ENCODE data around the gene MYH14. TPM values are rescaled to one million over a fixed set of nuclear protein-coding genes. Genes with fewer than 3 reads are reported as not detected.
A peak's percentile ranks its signal among the peaks of the same experiment; 100 is the strongest.

The MYH14 gene
- total and polyA plus RNA-seq, 2 of the 13 experiments (the other 11 are each of a cell fraction or from before 2014, with no cell fraction given) = 5.5 to 5.8 TPM

DNA sequence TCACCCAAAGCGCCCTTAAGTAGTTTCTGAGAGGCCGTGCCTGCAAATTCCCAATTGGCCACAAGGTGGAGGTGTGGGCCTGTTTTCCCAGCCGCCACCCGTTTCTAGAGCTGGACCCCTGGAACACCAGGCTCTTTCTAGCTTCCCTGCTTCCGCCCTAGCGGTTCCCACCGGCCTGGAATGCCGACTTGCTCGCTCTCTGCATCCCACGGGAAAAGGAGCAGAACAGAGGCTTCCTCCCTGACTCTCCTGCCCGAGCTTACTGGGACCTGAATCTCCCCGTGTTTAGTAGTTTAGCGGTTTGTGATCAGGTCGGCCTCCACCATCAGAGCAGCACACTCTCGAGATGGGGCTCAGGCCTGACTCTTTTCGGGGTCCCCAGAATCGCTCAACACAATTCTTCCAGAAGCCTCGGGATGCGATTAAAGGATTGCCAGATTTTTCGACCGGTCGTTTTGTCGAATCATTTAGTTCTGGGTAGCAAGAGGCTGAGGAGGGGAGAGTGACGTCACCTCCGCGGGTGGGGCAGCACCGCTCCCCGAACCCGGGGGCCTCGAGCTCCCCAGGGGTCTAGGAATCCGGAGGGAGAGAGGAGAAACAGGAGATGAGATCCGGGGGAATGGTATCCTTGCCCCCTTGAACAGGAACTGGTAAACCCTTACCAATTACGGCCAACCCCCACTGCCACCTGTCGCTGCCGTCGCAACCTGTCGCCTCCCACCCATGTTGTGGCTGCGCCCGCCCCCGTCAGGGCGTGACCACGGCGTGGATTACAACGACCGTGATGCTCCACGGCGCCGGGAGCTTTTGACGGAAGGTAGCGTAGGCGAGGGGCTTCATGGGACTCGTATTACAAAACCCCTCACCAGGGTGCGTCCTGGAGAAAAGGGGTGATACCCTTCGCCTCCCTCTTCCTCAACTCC lies 154.0 kb downstream of the MYH14 start (continued):
- no peak for TF ChIP-seq ZNF598 (CRISPR knock-in tag; IDR thresholded peaks at IDR 0.05; ENCODE audit: borderline replicate concordance)

DNA sequence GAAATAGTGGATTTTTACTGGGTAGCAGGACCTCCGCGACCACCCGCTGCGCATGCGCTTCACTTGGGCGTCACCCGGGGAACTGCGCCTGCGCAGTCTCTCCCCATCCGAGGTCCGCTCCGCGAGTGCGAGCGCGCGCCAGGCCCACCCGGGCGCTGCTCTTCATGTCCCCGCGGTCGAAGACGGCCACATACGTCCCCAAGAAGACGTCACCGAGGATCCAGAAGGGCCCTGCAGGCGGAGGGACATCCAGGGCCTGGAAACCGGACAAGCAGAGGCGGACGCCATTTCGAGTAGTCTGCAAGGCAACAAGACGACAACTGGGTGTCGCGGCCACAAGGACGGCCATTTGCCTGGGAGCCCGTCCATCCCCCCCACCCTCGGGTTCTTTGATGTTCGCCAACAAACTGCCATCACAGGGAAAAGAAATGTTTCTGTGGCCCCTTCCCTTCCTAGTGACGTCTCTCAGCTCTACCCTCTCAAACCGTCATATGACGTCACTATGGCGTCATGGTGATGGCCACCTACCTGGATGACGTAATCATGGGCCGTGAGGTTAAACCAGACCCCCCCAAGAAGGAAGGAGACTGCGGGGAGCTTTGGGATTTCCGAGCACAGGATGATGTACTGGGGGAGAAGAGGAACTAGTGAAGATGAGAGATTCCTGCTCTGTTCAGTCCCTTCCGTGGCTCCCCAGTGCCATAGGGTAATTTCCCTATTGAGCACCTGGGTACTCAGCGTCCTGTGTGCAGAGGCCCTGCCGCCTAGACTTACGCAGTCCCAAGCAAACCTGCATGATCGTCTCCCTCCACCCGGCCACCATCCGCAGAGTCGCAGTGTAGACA lies 155.3 kb downstream of the MYH14 start:
- TF ChIP-seq CEBPB (IDR thresholded peaks at IDR 0.05; ENCODE audit: borderline replicate concordance, low read depth, low read length) (peak; percentile 61; the same call in 1 of the 2 replicates), U2AF2 (IDR thresholded peaks at IDR 0.05; ENCODE audit: low read depth, low read length) (no peak), CBFB (CRISPR knock-in tag; IDR thresholded peaks at IDR 0.05) (no peak), CREB1 (IDR thresholded peaks at IDR 0.05) (peak; percentile 97), CREB1 (CRISPR knock-in tag; IDR thresholded peaks at IDR 0.05) (peak; percentile 43; the same call in 1 of the 2 replicates), ATF7 (IDR thresholded peaks at IDR 0.05) (peak; percentile 98), ATF7 (CRISPR knock-in tag; IDR thresholded peaks at IDR 0.05) (no peak), ZBTB21 (CRISPR knock-in tag; IDR thresholded peaks at IDR 0.05) (peak; percentile 86), ZNF549 (CRISPR knock-in tag; IDR thresholded peaks at IDR 0.05) (no peak), ZNF121 (CRISPR knock-in tag; IDR thresholded peaks at IDR 0.05) (no peak)
- DNase-seq (ENCODE audit: low spot score) (no peak), FAIRE-seq (no peak), ATAC-seq (no peak)
- ChIA-PET CTCF (ENCODE audit: low intra/inter-chr PET ratio, low total read pairs) (no interaction called here), POLR2A (interaction anchor here (1.2 kb wide), 1 partner anchor 9 kb away, joined by 3 read pairs; no protein-coding TSS in a partner anchor)
- Histone ChIP-seq H3K27me3 (ENCODE audit: control insufficient read depth in 1 of 2, insufficient read depth in 2 of 2, low read length in 2 of 2) (no peaks in the 10 kb centered on the region), H2AFZ (ENCODE audit: low read length) (no peak overlapping the region), H3K4me2 (ENCODE audit: low read depth, low read length) (no peak overlapping the region), H4K20me1 (ENCODE audit: insufficient read depth, low read length) (no peaks in the 10 kb centered on the region), H3K79me2 (ENCODE audit: insufficient read depth, low read length) (no peaks in the 10 kb centered on the region), H3K9ac (ENCODE audit: insufficient read depth, low read depth, low read length) (no peak overlapping the region), H3K9me3 (ENCODE audit: low read length) (no peaks in the 10 kb centered on the region), H3K4me1 (ENCODE audit: insufficient read depth, low read length) (peaks cover 11% of the 10 kb centered on the region; the same call in 1 of the 2 replicates), H3K4me3 (replicated peaks in 1 of 3; ENCODE audit: insufficient read depth in 1 of 3, low read depth in 2 of 3, low read length in 3 of 3) (no peak overlapping the region), H3K27ac (ENCODE audit: extremely low read length, insufficient read depth, low read length) (no peak overlapping the region), H3K36me3 (replicated peaks in 1 of 2; ENCODE audit: control insufficient read depth in 1 of 2, insufficient read depth in 2 of 2, low read length in 2 of 2) (no peaks in the 10 kb centered on the region)
- intact Hi-C loops (cut with micrococcal nuclease; ENCODE audit: unreplicated experiment) (no loop called here), in situ Hi-C loops (cut with HindIII; ENCODE audit: extremely low pct_ligation_motif_present, low pct_unique_long_range_greater_than_20kb) (loop anchor here (25.0 kb wide), 1 partner anchor 429 kb away; the partner anchor contains the start of gene ACP4)
- no TSS peak for BruUV-seq (replicated peaks)
- WGBS (ENCODE audit: low lambda C conversion rate) = 72% methylated on average over 47 of the region's 54 CpGs
